Measurements from ENCODE around the gene PCK1.

DNA sequence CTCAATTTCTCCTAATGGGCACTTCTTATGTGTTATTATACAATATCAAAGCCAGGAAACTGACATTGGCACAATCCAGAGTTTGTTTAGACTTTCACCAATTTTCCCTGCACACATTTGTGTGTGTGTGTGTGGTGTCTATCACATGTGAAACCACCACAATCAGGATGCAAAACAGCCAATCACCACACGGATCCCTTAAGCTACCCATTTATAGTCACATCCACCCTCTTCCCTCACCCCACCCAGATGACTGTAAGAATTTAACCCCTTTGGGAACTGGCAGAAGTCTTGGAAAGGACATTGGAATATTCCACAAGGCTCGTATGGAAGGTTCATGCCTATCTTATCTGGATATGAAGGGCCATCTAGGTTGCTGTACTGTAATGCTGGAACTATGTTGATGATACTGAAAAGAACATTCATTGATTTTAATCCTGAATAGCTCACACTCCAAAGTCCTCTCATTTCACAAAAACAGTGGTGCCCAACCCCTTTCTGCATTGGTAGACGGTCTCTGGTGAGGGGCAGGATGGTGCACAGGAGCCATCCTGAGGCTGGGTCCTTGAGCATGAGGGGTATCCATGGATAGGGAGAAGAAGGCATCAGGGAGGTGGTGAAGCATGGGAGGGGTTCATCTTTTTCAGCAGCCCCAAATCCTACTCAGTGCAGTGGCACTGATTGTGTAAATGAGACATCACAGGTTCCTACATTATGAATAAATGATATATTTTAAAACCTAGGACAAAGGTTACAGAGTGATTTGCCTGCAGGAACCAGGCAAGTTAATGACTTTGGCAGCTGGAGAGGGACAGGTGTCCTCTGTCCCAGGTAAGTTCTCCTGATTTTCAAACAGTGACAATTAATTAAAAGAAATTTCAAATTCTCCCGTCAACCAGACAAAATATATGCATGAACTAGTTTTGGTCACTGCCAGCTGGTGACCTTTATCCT lies 23.9 kb upstream of the PCK1 start:
- TF ChIP-seq, protein P1, sequence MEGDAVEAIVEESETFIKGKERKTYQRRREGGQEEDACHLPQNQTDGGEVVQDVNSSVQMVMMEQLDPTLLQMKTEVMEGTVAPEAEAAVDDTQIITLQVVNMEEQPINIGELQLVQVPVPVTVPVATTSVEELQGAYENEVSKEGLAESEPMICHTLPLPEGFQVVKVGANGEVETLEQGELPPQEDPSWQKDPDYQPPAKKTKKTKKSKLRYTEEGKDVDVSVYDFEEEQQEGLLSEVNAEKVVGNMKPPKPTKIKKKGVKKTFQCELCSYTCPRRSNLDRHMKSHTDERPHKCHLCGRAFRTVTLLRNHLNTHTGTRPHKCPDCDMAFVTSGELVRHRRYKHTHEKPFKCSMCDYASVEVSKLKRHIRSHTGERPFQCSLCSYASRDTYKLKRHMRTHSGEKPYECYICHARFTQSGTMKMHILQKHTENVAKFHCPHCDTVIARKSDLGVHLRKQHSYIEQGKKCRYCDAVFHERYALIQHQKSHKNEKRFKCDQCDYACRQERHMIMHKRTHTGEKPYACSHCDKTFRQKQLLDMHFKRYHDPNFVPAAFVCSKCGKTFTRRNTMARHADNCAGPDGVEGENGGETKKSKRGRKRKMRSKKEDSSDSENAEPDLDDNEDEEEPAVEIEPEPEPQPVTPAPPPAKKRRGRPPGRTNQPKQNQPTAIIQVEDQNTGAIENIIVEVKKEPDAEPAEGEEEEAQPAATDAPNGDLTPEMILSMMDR (conservative IDR thresholded peaks at IDR 0.05 in 1 of 2, IDR thresholded peaks at IDR 0.05 in 1 of 2; ENCODE audit: extremely low read depth in 1 of 2, insufficient read depth in 1 of 2, low read depth in 1 of 2, low read length in 2 of 2): no peak
- TF ChIP-seq EZH2 (IDR thresholded peaks at IDR 0.05; ENCODE audit: borderline replicate concordance, low read length): no peak
